OCI-LY7 (cell line): ENCODE measurements around the gene KRCC1. TPM values are rescaled to one million over a fixed set of nuclear protein-coding genes. Genes with fewer than 3 reads are reported as not detected.

Experiments
- BruUV-seq: library from RNA; stranded (reverse); fragments of 400-500 nt; replicated peaks from 2 replicates; lab custom pipeline; 2021; lab: Mats Ljungman, UMichigan
- CTCF ChIA-PET: fragments of 300-600 bp; sonication (Branson Sonifier 250); formaldehyde crosslinking; loops from one replicate; lab custom pipeline; 2022; ENCODE audit warnings: antibody characterized with exemption; ENCODE audit not compliant: unreplicated experiment; lab: Charles Lee
- POLR2A ChIA-PET: fragments of 300-600 bp; sonication (Branson Sonifier 250); formaldehyde crosslinking; loops from one replicate; lab custom pipeline; 2022; ENCODE audit warnings: antibody characterized with exemption; lab: Charles Lee
- DNase-seq: peaks from one replicate; pipeline ENCODE4 v3.0.0-alpha.2; 2015; ENCODE audit warnings: low spot score
- H2AFZ ChIP-seq: fragments of 200-600 bp; sonication (generic), shearing (Covaris generic); 2 replicates; pipeline ENCODE4 v1.6.1; 2014; ENCODE audit warnings: mild to moderate bottlenecking, antibody characterized with exemption, low read length, moderate library complexity
- H3K27ac ChIP-seq: fragments of 200-600 bp; sonication (generic); 2 replicates; pipeline ENCODE4 v1.5.1; 2014; ENCODE audit warnings: mixed run types, low read depth, mild to moderate bottlenecking, moderate library complexity, low read length, inconsistent platforms; ENCODE audit not compliant: poor library complexity, severe bottlenecking
- H3K36me3 ChIP-seq: fragments of 200-600 bp; sonication (generic); 2 replicates; pipeline ENCODE4 v1.6.1; 2014; ENCODE audit warnings: mild to moderate bottlenecking, antibody characterized with exemption, low read length, moderate library complexity, mixed read lengths; ENCODE audit not compliant: insufficient read depth
- H3K4me1 ChIP-seq: fragments of 200-600 bp; sonication (generic); 2 replicates; pipeline ENCODE4 v1.5.1; 2014; ENCODE audit warnings: mild to moderate bottlenecking, low read length; ENCODE audit not compliant: insufficient read depth, poor library complexity, severe bottlenecking
- H3K4me2 ChIP-seq: fragments of 200-600 bp; sonication (generic); 2 replicates; pipeline ENCODE4 v1.6.1; 2014; ENCODE audit warnings: mild to moderate bottlenecking, low read length
- H3K4me3 ChIP-seq: fragments of 200-600 bp; sonication (generic); 2 replicates; pipeline ENCODE4 v1.5.1; 2014; ENCODE audit warnings: mild to moderate bottlenecking, low read depth, low read length; ENCODE audit not compliant: poor library complexity, severe bottlenecking
- H3K79me2 ChIP-seq: fragments of 200-600 bp; sonication (generic); 2 replicates; pipeline ENCODE4 v1.6.1; 2016; ENCODE audit warnings: low read depth, mild to moderate bottlenecking, low read length, moderate library complexity, mixed read lengths; ENCODE audit not compliant: insufficient read depth
- H3K9me2 ChIP-seq: fragments of 200-600 bp; sonication (generic); 2 replicates; pipeline ENCODE4 v1.6.1; 2016; ENCODE audit warnings: mild to moderate bottlenecking, low read length, mixed read lengths; ENCODE audit not compliant: insufficient read depth
- H3K9me3 ChIP-seq: fragments of 200-600 bp; sonication (generic); 2 replicates; pipeline ENCODE4 v1.6.1; 2014; ENCODE audit warnings: mild to moderate bottlenecking, mixed run types, low read length, mixed read lengths
- H4K20me1 ChIP-seq: fragments of 200-600 bp; sonication (generic); 2 replicates; pipeline ENCODE4 v1.6.1; 2014; ENCODE audit warnings: mild to moderate bottlenecking, antibody characterized with exemption, low read length, moderate library complexity, mixed read lengths; ENCODE audit not compliant: insufficient read depth
- CTCF ChIP-seq: fragments of 200-600 bp; sonication (generic); conservative IDR thresholded peaks from 2 replicates; pipeline ENCODE4 v1.5.1; 2014; ENCODE audit warnings: mild to moderate bottlenecking, antibody characterized with exemption, low read length, moderate library complexity, mixed read lengths
- EZH2phosphoT487 ChIP-seq: fragments of 200-600 bp; sonication (generic); IDR thresholded peaks from 2 replicates; pipeline ENCODE4 v1.6.1; 2018; ENCODE audit warnings: low read depth, borderline replicate concordance, mild to moderate bottlenecking, mixed run types, antibody characterized with exemption, low read length, moderate library complexity, mixed read lengths
- intact Hi-C: fragments of 100-400 bp; cut with micrococcal nuclease; formaldehyde crosslinking; loops from one replicate; pipeline ENCODE4 v1.10.0; 2022; ENCODE audit not compliant: unreplicated experiment
- total RNA-seq, 2 experiments: library from RNA; depleted of rRNA in 1 of 2; stranded (reverse); fragments of >200 nt in 1 of 2; shearing (Covaris generic) in 1 of 2; gene quantifications; 2 replicates each; pipeline ENCODE4 v1.2.3, GENCODE V29; 2014 to 2022

The KRCC1 gene
- total RNA-seq, 2 experiments from 2014 or later = 18.7 to 31.7 TPM

- Histone ChIP-seq H3K27ac (no peak overlapping the region), H2AFZ (no peak overlapping the region), H3K79me2 (no peaks in the 10 kb centered on the region), H3K4me3 (no peak overlapping the region), H3K9me2 (no peaks in the 10 kb centered on the region), H3K36me3 (no peaks in the 10 kb centered on the region), H3K4me2 (no peak overlapping the region), H3K4me1 (no peaks in the 10 kb centered on the region), H4K20me1 (no peaks in the 10 kb centered on the region), H3K9me3 (no peaks in the 10 kb centered on the region)
- ChIA-PET POLR2A (no interaction called here), CTCF (no interaction called here)
- DNase-seq = no peak
- no peak for TF ChIP-seq EZH2phosphoT487
- intact Hi-C loops = no loop called here
- no TSS peak for BruUV-seq
Measured at GRCh38 chr2:88078643-88079172, 23.1 kb upstream of the KRCC1 start.

GRCh38 chr2:88077080-88077479 is 21.5 kb upstream of the KRCC1 start:
- Histone ChIP-seq H3K36me3 (no peaks in the 10 kb centered on the region), H3K9me2 (no peaks in the 10 kb centered on the region), H3K4me1 (no peaks in the 10 kb centered on the region), H3K9me3 (no peaks in the 10 kb centered on the region), H2AFZ (no peak overlapping the region), H4K20me1 (no peaks in the 10 kb centered on the region), H3K4me3 (no peak overlapping the region), H3K27ac (no peak overlapping the region), H3K4me2 (no peak overlapping the region), H3K79me2 (no peaks in the 10 kb centered on the region)
- intact Hi-C loops = no loop called here
- BruUV-seq = no TSS peak
- TF ChIP-seq CTCF (no peak), EZH2phosphoT487 (no peak)
- CTCF ChIA-PET = interaction anchor here (0.6 kb wide), 1 partner anchor 17 kb away, joined by 3 read pairs; no protein-coding TSS in a partner anchor
- DNase-seq = no peak
- POLR2A ChIA-PET = no interaction called here

GRCh38 chr2:88074854-88075292 is 19.3 kb upstream of the KRCC1 start:
- Histone ChIP-seq H3K4me1 (no peaks in the 10 kb centered on the region), H3K36me3 (no peaks in the 10 kb centered on the region), H3K79me2 (no peaks in the 10 kb centered on the region), H3K9me2 (no peaks in the 10 kb centered on the region), H3K9me3 (no peaks in the 10 kb centered on the region), H2AFZ (no peak overlapping the region), H3K27ac (no peak overlapping the region), H3K4me3 (no peak overlapping the region), H3K4me2 (no peak overlapping the region), H4K20me1 (no peaks in the 10 kb centered on the region)
- POLR2A ChIA-PET = no interaction called here
- no peak for TF ChIP-seq EZH2phosphoT487
- no peak for TF ChIP-seq CTCF
- intact Hi-C loops = no loop called here
- BruUV-seq = no TSS peak
- CTCF ChIA-PET = no interaction called here
- no peak for DNase-seq
